GM10266 (cell line): ENCODE results near the gene DQX1.

Experiments used
- DNase-seq: peaks from one replicate; pipeline ENCODE4 v3.0.0; 2012; ENCODE audit errors: extremely low spot score
- CTCF ChIP-seq: IDR thresholded peaks from 2 replicates; pipeline ENCODE4 v1.5.1; 2012; ENCODE audit warnings: mild to moderate bottlenecking, low read depth; ENCODE audit not compliant: control insufficient read depth, insufficient read depth; ENCODE audit errors: missing control alignments

Gene DQX1

DNA sequence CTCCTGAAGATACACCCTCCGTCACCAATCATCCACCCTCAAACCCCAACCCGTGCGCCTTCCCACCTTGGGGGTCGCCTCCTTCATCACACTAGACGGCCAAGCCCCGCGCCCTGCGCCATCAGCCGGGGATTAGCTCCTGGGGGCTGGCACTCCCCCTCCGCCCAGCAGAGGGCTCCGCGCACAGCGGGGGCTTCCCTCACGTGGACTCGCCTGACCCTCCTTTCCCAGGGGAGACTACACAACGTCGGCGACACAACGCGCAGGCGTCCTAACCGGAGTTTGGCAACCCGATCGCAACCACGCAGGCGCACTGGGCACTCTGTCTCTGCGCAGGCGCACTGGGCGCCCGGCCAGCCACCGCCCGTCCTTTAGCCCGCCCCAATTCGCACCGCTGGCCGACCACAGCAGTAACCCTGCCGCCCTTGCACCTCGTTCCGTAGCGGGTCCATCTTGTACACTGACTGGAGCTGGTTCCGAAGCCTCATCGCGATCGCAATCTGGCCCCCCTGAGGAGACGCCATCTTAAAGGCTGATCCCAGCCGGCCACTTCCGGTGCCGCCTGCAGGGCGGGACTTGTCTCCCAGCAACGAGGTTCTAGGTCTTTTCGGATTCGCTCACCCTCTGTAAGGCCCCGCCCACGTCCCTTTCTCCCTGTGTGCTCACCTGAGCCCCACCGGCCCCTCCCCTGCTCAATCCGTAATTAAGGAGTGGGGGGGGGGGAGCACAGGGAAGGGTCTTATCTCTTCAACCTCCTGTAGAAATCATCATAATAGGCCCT is 18.7 kb downstream of the DQX1 start, which contains the start of gene PCGF1:
PCGF1 (minus strand) TSS at position 551 of the 781 bp plus-strand sequence; CDS start at position 524, 27 bp downstream.
- peak; percentile 98 for DNase-seq
- peak; percentile 61 for TF ChIP-seq CTCF

DNA sequence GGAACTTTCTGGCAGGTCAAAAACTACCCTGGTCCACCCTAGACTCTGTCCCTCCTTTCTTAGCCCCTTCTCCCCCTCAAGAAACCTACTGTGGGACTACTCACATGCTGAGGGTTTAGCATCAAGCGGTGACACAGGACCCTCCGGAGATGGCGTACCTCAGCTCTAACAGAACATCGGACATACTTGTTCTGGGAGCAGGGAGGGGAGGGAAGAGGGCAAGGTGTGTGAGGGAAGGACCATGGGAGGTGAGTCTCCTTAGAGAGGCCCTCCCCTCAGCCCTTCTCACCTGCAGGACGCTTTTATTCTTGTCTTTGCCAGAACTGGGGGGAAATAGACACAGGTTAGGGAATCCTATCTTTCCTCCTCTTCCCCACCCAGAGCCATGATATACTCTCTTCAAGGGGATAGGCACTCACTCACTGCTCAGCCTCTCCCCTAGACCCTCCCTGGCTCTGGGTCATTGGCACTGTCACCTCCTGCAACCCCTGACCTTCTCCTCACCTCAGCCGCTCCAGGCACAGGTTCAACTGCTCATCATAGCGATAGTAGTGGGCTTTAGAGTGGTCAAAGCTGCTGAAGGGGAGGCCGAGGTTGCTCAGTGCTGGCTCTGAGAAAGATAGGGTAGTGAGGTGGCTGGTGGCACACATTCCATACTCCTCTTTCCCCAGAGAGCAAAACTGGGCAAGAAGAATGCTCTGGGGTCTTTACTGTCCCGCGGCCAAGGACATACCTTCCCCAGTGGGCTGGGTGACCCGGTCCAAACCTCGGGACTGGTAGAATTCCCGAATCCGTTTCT is 20.4 kb downstream of the DQX1 start:
- no peak for DNase-seq
- no peak for TF ChIP-seq CTCF

GRCh38 chr2:74504591-74504990 is 21.4 kb downstream of the DQX1 start:
- no peak for TF ChIP-seq CTCF
- DNase-seq, result no peak

GRCh38 chr2:74503506-74504475 is 22.2 kb downstream of the DQX1 start:
- no peak for DNase-seq
- TF ChIP-seq CTCF, result no peak

DNA sequence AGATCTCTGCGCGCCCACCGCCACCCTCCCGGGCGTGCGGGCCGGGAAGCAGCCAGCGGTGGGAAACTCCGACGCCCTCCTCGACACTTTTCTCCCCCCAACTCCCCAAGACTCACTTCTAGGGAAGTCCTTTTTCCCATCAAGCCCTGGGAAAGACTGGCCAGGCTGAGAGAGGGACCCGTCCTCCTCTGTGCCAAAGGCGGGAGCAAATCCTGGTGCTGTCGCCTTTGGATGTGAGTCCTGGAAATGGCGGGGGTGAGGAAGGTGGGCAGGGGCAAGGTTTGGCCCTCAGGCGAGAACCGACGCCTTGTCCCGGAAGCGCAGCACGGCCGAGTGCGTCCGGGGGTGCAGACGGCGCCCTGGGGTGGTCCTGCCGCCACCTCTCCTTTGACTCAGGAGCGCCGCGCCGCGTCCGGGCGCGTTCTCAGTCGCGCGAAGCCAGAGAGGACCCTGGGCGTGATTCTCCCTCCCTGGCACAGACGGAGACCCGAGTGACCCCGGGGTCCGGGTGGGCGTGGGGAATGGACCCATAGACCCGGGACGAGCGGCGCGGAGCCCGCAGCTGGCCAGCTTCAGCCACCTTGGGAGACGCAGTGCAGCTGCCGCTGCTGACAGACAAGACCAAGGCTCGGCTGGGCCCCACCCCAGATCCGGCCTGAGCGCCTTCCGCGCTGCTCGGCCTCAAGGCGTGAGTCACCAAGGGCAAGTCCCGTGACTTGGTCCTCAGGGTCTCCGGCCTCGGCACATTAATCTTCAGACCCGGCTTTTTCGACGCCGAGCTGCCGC is 23.1 kb downstream of the DQX1 start:
- TF ChIP-seq CTCF, result peak; percentile 68
- peak; percentile 80 for DNase-seq

- DNase-seq, result peak; percentile 32
Measured at GRCh38 chr2:74502147-74502719, 23.8 kb downstream of the DQX1 start.

More at GRCh38 chr2:74502147-74502719, 23.8 kb downstream of the DQX1 start:
- no peak for TF ChIP-seq CTCF
